K562 (cell line): ENCODE data around the gene GLUL. TPM values are rescaled to one million over a fixed set of nuclear protein-coding genes. Genes with fewer than 3 reads are reported as not detected.

Experiments
- CC2D1A ChIP-seq: fragments of 450-650 bp; IDR thresholded peaks from 2 replicates; pipeline ENCODE4 v1.6.1; 2017; ENCODE audit warnings: mild to moderate bottlenecking
- CCNT2 ChIP-seq: IDR thresholded peaks from 2 replicates; pipeline ENCODE4 v1.6.1; 2011; ENCODE audit warnings: borderline replicate concordance, low read depth, mild to moderate bottlenecking, moderate library complexity, mixed read lengths, low read length; ENCODE audit not compliant: insufficient read length; ENCODE audit errors: extremely low read depth
- KDM1A ChIP-seq, 2 experiments: fragments of 450-650 bp; IDR thresholded peaks; 2 replicates each; pipeline ENCODE4 v1.6.1; 2016; ENCODE audit warnings: mild to moderate bottlenecking in 2 of 2
- MGA ChIP-seq: fragments of 450-650 bp; IDR thresholded peaks from 2 replicates; pipeline ENCODE4 v1.6.1; 2016; ENCODE audit warnings: mild to moderate bottlenecking, moderate library complexity
- NELFE ChIP-seq: IDR thresholded peaks from 2 replicates; pipeline ENCODE4 v1.6.1; 2011; ENCODE audit warnings: mild to moderate bottlenecking; ENCODE audit not compliant: insufficient read depth, insufficient read length
- PCBP1 ChIP-seq: fragments of 200-400 bp; formaldehyde crosslinking; IDR thresholded peaks from 2 replicates; pipeline ENCODE4 v1.6.1; 2018; ENCODE audit warnings: mild to moderate bottlenecking, low read depth, low read length; ENCODE audit not compliant: poor library complexity, severe bottlenecking
- UBTF ChIP-seq, 2 experiments: IDR thresholded peaks; 2 replicates each; pipeline ENCODE4 v1.6.1; 2012; ENCODE audit warnings: improper control_type of control experiment in 2 of 2, low read depth in 2 of 2, low read length in 2 of 2, borderline replicate concordance in 1 of 2
- WHSC1 ChIP-seq: IDR thresholded peaks from one replicate; pipeline ENCODE4 v1.6.1; 2012; ENCODE audit warnings: low read length, control low read depth, inconsistent platforms
- ZBTB7A ChIP-seq: IDR thresholded peaks from 2 replicates; pipeline ENCODE4 v1.6.1; 2011; ENCODE audit warnings: low read depth, mild to moderate bottlenecking, low read length, moderate library complexity, borderline replicate concordance; ENCODE audit not compliant: control insufficient read depth
- ZBTB9 ChIP-seq: fragments of 450-650 bp; formaldehyde crosslinking; IDR thresholded peaks from 2 replicates; pipeline ENCODE4 v1.4.0; 2020; ENCODE audit warnings: mild to moderate bottlenecking, moderate library complexity
- ZEB2 ChIP-seq: fragments of 450-650 bp; IDR thresholded peaks from 2 replicates; pipeline ENCODE4 v1.6.1; 2016
- ZNF778 ChIP-seq: fragments of 450-650 bp; formaldehyde crosslinking; IDR thresholded peaks from 2 replicates; pipeline ENCODE4 v1.4.0; 2020; ENCODE audit warnings: mild to moderate bottlenecking, moderate library complexity
- polyA plus RNA-seq, 8 experiments: library from polyadenylated mRNA; depleted of rRNA in 4 of 8; stranded (reverse) in 5 of 8; unstranded in 3 of 8; fragments of >200 nt; fragmentation: Nextera tagmentation in 2 of 8; fragmentation: Illumina TruSeq in 1 of 8; extraction: Ambion mirVana in 2 of 8; extraction: Trizol in 1 of 8; gene quantifications; 2 replicates each; pipeline versions ENCODE4 v1.2.1 to v1.2.3, GENCODE V29; 2011 to 2014; ENCODE audit warnings: inconsistent platforms in 1 of 8, missing spikeins in 1 of 8
- total RNA-seq, 7 experiments: library from RNA; depleted of rRNA in 6 of 7; stranded (reverse); fragments of >200 nt in 6 of 7; fragmentation: Illumina TruSeq in 2 of 7; extraction: Trizol in 2 of 7; gene quantifications; 2 replicates each; pipeline versions ENCODE4 v1.2.1 to v1.2.3, GENCODE V29; 2011 to 2021; ENCODE audit warnings: low replicate concordance in 1 of 7

Gene GLUL
- total and polyA plus RNA-seq, 9 of the 15 experiments (the other 6 are each of a cell fraction or from before 2014, with no cell fraction given), result 1,088 to 4,222 (median 1,338) TPM

GRCh38 chr1:182338806-182339370 is 52.7 kb downstream of the GLUL start (continued):
- TF ChIP-seq MGA, result peak; percentile 75
- no peak for TF ChIP-seq UBTF (IDR thresholded peaks at IDR 0.05; ENCODE audit: borderline replicate concordance in 1 of 2, low read depth in 2 of 2, low read length in 2 of 2)
- TF ChIP-seq ZNF778 (CRISPR knock-in tag), result no peak
- TF ChIP-seq CC2D1A, result peak; percentile 82
- TF ChIP-seq KDM1A (IDR thresholded peaks at IDR 0.05), result peak; percentile 69 to 78
- no peak for TF ChIP-seq ZBTB7A
- no peak for TF ChIP-seq NELFE
- TF ChIP-seq CCNT2, result peak; percentile 57
- TF ChIP-seq ZBTB9 (CRISPR knock-in tag), result peak; percentile 51; the same call in 1 of the 2 replicates
- TF ChIP-seq PCBP1, result no peak
- TF ChIP-seq WHSC1, result no peak
- peak; percentile 92 for TF ChIP-seq ZEB2
